Type B pancreatic cell (in vitro differentiated cells): ENCODE measurements around the gene CYP27A1. TPM values are rescaled to one million over a fixed set of nuclear protein-coding genes. Genes with fewer than 3 reads are reported as not detected.

Source experiments
- DNase-seq: peaks from one replicate; pipeline ENCODE4 v3.0.0; 2021; ENCODE audit warnings: mixed read lengths; ENCODE audit not compliant: unreplicated experiment; ENCODE audit errors: extremely low spot score
- H3K27ac Mint-ChIP-seq: 2 replicates; pipeline ENCODE4 v1.8.0; 2021; ENCODE audit warnings: mild to moderate bottlenecking, mixed read lengths
- H3K27me3 Mint-ChIP-seq: 2 replicates; pipeline ENCODE4 v1.8.0; 2021; ENCODE audit warnings: mixed read lengths
- H3K36me3 Mint-ChIP-seq: 2 replicates; pipeline ENCODE4 v1.8.0; 2021; ENCODE audit warnings: mixed read lengths
- H3K4me1 Mint-ChIP-seq: one replicate; pipeline ENCODE4 v1.8.0; 2021; ENCODE audit warnings: mixed read lengths; ENCODE audit not compliant: unreplicated experiment
- H3K4me3 Mint-ChIP-seq: 2 replicates; pipeline ENCODE4 v1.8.0; 2021; ENCODE audit warnings: mild to moderate bottlenecking, mixed read lengths
- H3K9me3 Mint-ChIP-seq: 2 replicates; pipeline ENCODE4 v1.8.0; 2021; ENCODE audit warnings: mixed read lengths
- total RNA-seq: library from RNA; stranded (reverse); gene quantifications from 2 replicates; pipeline ENCODE4 v1.2.1, GENCODE V29; 2021; ENCODE audit warnings: low replicate concordance
- TF ChIP-seq, protein P1 (sequence below): fragments of 200-600 bp; sonication (generic); conservative IDR thresholded peaks from 2 replicates; pipeline ENCODE4 v1.5.0; 2021; ENCODE audit warnings: antibody characterized with exemption, mild to moderate bottlenecking

Gene CYP27A1
- total RNA-seq, 1 donor from 2014 or later = 6.9 TPM

DNA sequence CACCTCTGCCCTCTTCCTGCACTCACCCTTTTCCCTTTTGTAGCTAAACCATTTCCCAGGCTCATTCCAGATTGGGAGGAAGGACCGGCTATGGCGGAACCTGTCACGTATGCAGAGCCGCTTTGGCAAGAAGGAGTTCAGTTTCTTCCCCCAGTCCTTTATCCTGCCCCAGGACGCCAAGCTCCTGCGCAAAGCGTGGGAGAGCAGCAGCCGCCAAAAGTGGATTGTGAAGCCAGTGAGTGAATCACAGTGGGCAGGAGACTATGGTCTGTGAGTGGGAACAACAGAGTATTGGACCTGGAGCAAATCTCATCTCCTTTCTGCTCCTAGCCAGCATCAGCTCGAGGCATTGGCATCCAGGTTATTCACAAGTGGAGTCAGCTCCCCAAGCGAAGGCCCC, 35.0 kb upstream of the CYP27A1 start:
- TF ChIP-seq, protein P1, sequence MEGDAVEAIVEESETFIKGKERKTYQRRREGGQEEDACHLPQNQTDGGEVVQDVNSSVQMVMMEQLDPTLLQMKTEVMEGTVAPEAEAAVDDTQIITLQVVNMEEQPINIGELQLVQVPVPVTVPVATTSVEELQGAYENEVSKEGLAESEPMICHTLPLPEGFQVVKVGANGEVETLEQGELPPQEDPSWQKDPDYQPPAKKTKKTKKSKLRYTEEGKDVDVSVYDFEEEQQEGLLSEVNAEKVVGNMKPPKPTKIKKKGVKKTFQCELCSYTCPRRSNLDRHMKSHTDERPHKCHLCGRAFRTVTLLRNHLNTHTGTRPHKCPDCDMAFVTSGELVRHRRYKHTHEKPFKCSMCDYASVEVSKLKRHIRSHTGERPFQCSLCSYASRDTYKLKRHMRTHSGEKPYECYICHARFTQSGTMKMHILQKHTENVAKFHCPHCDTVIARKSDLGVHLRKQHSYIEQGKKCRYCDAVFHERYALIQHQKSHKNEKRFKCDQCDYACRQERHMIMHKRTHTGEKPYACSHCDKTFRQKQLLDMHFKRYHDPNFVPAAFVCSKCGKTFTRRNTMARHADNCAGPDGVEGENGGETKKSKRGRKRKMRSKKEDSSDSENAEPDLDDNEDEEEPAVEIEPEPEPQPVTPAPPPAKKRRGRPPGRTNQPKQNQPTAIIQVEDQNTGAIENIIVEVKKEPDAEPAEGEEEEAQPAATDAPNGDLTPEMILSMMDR = no peak

DNA sequence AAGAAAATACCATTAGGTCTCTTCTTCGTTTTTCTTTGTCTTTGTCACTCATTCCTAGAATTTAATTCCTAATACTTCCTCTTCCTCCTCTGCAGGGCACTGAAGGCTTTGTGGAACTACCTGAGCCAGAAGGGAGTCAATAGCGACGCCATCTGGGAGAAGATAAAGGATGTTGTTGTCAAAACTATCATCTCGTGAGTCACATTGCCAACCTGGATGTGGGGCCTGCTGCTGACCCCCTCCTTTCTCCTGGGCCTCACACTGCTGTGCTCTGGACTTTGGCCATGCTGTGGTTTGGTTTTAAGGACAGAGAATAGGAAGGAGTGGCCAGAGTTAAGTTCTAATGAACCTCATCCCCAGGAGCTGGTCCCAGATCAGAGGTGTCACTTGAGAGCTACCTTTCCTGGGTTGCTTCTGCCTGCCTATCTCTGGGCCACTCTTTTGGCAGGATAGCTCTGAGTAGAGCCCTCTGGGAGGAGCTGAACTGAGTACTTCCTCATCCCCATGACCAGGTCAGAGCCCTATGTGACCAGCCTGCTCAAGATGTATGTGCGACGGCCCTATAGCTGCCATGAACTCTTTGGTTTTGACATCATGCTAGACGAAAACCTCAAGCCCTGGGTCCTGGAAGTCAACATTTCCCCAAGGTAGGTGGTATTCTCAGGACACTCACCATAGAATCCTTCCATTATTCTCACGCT, 33.1 kb upstream of the CYP27A1 start:
- Mint-ChIP-seq H3K4me3 (no peak overlapping the region), H3K36me3 (peaks cover 49% of the 10 kb centered on the region)
- no peak for DNase-seq

More for the DNA sequence above, 35.0 kb upstream of the CYP27A1 start:
- Mint-ChIP-seq H3K27me3 (no peaks in the 10 kb centered on the region), H3K36me3 (peaks cover 51% of the 10 kb centered on the region), H3K27ac (no peak overlapping the region), H3K9me3 (no peaks in the 10 kb centered on the region), H3K4me3 (no peak overlapping the region), H3K4me1 (peaks cover 8% of the 10 kb centered on the region)
- no peak for DNase-seq

DNA sequence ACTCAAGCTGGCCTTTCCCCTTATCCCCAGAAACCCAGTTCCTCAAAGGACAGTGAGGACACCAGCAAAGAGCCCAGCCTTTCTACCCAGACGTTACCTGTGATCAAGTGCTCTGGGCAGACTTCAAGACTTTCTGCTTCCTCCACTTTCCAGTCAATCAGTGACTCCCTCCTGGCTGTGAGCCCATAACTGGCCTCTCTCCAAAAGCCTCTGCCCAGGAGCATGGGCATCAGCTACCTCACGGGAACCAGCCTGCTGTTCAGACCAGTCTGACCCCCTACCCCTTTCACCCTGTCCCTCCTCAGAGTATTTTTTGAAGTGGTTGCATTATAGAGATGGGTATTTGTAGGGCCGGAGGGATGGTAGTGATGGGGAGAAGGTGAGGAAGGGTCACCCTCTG, 27.7 kb upstream of the CYP27A1 start:
- Mint-ChIP-seq H3K9me3 (no peaks in the 10 kb centered on the region), H3K4me3 (no peak overlapping the region), H3K27ac (no peak overlapping the region), H3K36me3 (peaks cover 28% of the 10 kb centered on the region), H3K27me3 (no peaks in the 10 kb centered on the region), H3K4me1 (no peaks in the 10 kb centered on the region)
- DNase-seq = no peak
- TF ChIP-seq, protein P1 = no peak

More for the DNA sequence above, 33.1 kb upstream of the CYP27A1 start:
- Mint-ChIP-seq H3K27ac (no peak overlapping the region), H3K27me3 (no peaks in the 10 kb centered on the region), H3K4me1 (peaks cover 8% of the 10 kb centered on the region), H3K9me3 (no peaks in the 10 kb centered on the region)
- TF ChIP-seq, protein P1 = no peak

DNA sequence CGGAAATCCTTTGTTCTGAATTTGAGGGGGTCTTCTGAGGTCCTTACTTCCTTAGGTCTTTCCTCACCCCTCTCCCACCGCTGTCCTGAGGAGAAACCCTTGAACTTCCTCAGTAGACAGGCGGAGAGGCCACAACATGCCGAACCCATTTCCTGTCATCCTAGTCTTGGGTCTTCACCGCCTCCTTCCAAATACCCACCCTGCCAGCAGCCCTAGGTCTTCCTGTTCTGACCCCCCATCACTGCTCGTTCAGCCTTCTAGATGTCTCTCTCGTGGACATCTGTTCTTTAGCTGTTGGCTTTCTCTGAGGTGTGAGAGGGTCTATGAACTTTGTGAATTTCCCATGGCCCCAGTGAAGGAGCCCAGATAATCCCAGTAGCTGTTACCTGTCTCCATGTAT, 27.2 kb upstream of the CYP27A1 start:
- Mint-ChIP-seq H3K27me3 (no peaks in the 10 kb centered on the region), H3K27ac (no peak overlapping the region), H3K4me1 (no peaks in the 10 kb centered on the region), H3K36me3 (peaks cover 27% of the 10 kb centered on the region), H3K4me3 (no peak overlapping the region), H3K9me3 (no peaks in the 10 kb centered on the region)
- no peak for DNase-seq
- TF ChIP-seq, protein P1 = no peak

DNA sequence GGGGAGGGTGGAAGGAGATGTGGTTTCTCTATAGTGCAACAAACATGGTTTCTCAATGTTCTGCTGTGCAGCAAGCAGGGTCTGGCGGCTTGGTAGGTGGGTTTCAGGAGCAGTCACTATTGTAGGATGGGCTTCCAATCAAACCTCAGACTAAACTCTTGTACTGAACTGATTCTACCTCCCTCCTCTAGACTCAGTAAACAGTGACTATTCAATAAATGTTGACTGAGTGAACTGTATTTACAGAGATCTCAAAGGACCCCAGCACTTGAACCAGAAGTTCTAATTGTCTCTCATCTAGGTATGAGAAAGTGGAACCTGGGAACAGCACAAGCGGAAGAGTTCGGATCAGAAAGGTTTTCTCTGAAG, 26.8 kb upstream of the CYP27A1 start:
- no peak for DNase-seq
- Mint-ChIP-seq H3K4me1 (no peaks in the 10 kb centered on the region), H3K27ac (no peak overlapping the region), H3K9me3 (no peaks in the 10 kb centered on the region), H3K36me3 (peaks cover 27% of the 10 kb centered on the region), H3K4me3 (no peak overlapping the region), H3K27me3 (no peaks in the 10 kb centered on the region)
- TF ChIP-seq, protein P1 = no peak
